Muscle layer of duodenum (tissue), 2 donors: ENCODE measurements around the gene VWA3A.
"Not testable (repeated sequence)": the region's sequence is repeated elsewhere in the genome, so short reads cannot be mapped to it uniquely, and the experiment has no call there.

ENCODE experiments used
- H3K27ac ChIP-seq: one replicate; pipeline ENCODE4 v1.7.0; 2013; ENCODE audit warnings: mild to moderate bottlenecking, low read length
- H3K27me3 ChIP-seq: one replicate; pipeline ENCODE4 v1.7.0; 2013; ENCODE audit warnings: low read depth, mild to moderate bottlenecking, control low read depth, low read length
- H3K36me3 ChIP-seq, 2 donors: one replicate each; pipeline ENCODE4 v1.7.0; 2013; ENCODE audit warnings: low read length in 2 of 2, control low read depth in 1 of 2, mild to moderate bottlenecking in 1 of 2; ENCODE audit not compliant: insufficient read depth in 2 of 2, control insufficient read depth in 1 of 2
- H3K4me1 ChIP-seq, 2 donors: one replicate each; pipeline ENCODE4 v1.7.0; 2013; ENCODE audit warnings: low read length in 2 of 2, mild to moderate bottlenecking in 2 of 2, control low read depth in 1 of 2, moderate library complexity in 1 of 2; ENCODE audit not compliant: insufficient read depth in 2 of 2, control insufficient read depth in 1 of 2
- H3K4me3 ChIP-seq, 2 donors: one replicate each; pipeline ENCODE4 v1.7.0; 2013; ENCODE audit warnings: low read length in 2 of 2, low read depth in 1 of 2, mild to moderate bottlenecking in 1 of 2
- H3K9me3 ChIP-seq, 2 donors: one replicate each; pipeline ENCODE4 v1.7.0; 2013; ENCODE audit warnings: low read length in 2 of 2, control low read depth in 1 of 2, mild to moderate bottlenecking in 1 of 2; ENCODE audit not compliant: control insufficient read depth in 1 of 2
- donor health status: healthy.

The VWA3A gene

DNA sequence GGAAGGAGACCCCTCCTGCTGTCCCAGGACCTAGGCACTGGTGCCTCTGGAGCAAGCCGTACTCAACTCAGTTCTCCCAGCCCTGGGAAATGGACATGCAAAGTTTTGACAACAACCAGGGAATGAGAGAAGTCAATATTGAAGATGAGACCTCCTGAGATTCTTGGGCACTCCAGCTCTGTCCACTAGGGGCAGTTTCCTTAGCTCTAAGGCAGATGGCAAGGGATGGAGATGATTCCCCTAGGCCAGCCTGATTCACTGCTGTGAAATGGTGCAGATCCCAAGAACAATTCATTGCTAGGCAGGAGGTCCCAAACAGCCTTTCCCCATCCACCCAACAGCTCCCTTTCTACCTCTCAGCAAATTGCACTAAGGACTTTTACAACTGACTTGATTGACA lies 49.4 kb downstream of the VWA3A start:
- no peak overlapping the region for H3K4me3 ChIP-seq

DNA sequence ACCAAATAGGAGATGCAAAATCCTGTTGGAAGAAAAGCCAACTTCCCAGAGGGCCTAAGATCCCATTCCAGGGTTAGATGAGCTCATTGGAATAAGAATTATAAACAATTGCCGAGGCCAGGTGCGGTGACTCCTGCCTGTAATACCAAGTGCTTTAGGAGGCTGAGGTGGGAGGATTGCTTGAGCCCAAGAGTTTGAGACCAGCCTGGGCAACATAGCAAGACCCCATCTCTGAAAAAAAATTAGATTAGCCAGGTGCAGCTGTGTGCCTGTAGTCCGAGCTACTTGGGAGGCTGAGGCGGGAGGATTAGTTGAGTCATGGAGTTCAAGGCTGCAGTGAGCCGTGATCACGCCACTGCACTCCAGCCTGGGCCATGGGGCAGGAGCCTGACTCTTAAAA lies 52.2 kb downstream of the VWA3A start:
- no peak overlapping the region for H3K27ac ChIP-seq
- H3K4me1 ChIP-seq, result no peaks in the 10 kb centered on the region

More for the DNA sequence above, 49.4 kb downstream of the VWA3A start:
- no peaks in the 10 kb centered on the region for H3K36me3 ChIP-seq
- H3K9me3 ChIP-seq, result no peaks in the 10 kb centered on the region
- no peaks in the 10 kb centered on the region for H3K27me3 ChIP-seq
- no peak overlapping the region for H3K27ac ChIP-seq
- no peaks in the 10 kb centered on the region for H3K4me1 ChIP-seq

DNA sequence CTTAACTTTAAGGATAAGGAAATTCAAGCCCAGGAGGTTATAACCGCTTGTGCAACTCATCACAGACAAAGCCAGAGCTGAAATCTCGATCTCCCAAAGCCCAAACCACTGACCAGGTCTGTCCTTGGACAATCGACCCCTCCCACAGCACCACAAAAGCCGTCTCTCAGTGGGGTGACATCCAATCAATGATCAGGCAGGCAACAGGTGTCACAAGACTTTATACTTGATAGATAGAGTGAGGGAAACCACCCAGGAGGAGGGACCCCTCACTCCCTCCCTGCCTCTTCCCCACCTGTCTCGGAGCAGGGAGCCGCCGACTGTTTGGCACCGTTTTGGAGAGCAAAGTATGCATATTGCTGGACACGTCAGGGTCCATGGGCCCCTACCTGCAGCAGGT lies 55.5 kb downstream of the VWA3A start:
- H3K36me3 ChIP-seq, result no peaks in the 10 kb centered on the region
- H3K9me3 ChIP-seq, result no peaks in the 10 kb centered on the region
- H3K4me1 ChIP-seq, result no peaks in the 10 kb centered on the region
- H3K27me3 ChIP-seq, result no peaks in the 10 kb centered on the region
- H3K4me3 ChIP-seq, result no peak overlapping the region
- no peak overlapping the region for H3K27ac ChIP-seq

More for the DNA sequence above, 52.2 kb downstream of the VWA3A start:
- Histone ChIP-seq H3K36me3 (no peaks in the 10 kb centered on the region), H3K9me3 (no peaks in the 10 kb centered on the region), H3K27me3 (no peaks in the 10 kb centered on the region), H3K4me3 (no peak overlapping the region)

DNA sequence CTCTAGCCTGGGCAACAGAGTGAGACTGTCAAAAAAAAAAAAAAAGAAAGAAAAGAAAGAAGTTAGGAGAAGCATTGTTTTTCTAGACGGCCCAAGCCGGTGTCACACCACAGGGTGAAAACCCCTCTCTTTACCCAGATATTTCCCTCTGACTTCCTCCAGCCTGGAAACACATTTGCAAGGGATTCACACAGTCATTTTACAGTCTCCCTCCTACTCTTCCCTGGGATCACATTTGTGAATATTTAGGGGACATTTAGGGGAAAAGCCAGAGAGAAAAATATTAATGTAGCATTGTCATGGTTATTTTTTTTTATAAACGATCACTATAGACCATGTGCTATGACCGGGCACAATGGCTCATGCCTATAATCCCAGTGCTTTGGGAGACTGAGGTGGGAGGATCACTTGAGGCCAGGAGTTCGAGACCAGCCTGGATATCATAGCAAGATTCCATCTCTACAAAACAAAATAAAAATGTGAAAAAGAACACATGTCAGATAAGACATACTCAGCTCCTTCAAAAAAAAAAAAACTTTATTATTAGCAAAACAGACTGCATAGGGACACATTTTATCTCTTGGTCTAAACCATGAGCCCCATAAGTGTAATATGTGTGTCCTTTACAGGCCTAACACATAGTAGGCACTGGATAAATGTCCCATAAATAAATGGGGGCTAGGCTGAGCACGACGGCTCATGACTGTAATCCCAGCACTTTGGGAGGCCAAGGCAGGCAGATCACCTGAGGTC lies 59.1 kb downstream of the VWA3A start:
- no peaks in the 10 kb centered on the region for H3K27me3 ChIP-seq
- no peaks in the 10 kb centered on the region for H3K9me3 ChIP-seq
- no peak overlapping the region for H3K27ac ChIP-seq
- no peaks in the 10 kb centered on the region for H3K4me1 ChIP-seq
- no peaks in the 10 kb centered on the region for H3K36me3 ChIP-seq
- no peak overlapping the region for H3K4me3 ChIP-seq

DNA sequence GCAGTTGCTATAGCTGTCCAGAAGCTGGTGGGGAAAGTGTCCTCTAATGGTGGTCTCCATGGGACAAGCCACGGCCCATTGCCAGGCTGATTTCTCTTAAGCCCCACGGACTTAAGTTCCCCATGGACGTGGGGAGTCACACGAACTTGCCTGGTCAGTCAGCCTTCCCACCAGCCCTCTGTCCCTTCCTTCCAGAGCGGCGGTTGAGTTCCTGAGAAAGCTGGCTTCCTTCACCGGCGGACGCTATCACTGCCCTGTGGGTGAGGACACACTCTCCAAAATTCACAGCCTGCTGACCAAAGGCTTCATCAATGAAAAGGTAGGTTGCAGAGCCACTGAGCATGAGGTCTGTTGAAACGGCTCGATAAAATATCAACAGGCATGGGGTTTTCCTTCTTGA lies 60.0 kb downstream of the VWA3A start:
- Histone ChIP-seq H3K27me3 (no peaks in the 10 kb centered on the region), H3K9me3 (no peaks in the 10 kb centered on the region), H3K4me3 (no peak overlapping the region), H3K36me3 (no peaks in the 10 kb centered on the region), H3K4me1 (no peaks in the 10 kb centered on the region), H3K27ac (no peak overlapping the region)

DNA sequence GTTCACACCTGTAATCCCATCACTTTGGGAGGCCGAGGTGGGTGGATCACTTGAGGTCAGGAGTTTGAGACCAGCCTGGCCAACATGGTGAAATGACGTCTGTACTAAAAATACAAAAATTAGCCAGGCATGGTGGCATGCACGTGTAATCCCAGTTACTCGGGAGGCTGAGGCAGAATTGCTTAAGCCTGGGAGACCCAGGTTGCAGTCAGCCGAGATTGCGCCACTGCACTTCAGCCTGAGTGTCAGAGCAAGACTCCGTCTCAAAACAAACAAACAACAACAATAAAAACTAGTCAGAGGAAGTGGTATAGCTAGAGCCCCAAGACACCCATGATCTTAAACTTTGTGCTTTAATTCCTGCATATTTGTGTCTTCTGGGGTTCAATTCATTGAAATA lies 60.7 kb downstream of the VWA3A start:
- H3K4me3 ChIP-seq, H3K9me3 ChIP-seq, H3K27me3 ChIP-seq, H3K4me1 ChIP-seq, H3K27ac ChIP-seq, H3K36me3 ChIP-seq: not testable (repeated sequence)

DNA sequence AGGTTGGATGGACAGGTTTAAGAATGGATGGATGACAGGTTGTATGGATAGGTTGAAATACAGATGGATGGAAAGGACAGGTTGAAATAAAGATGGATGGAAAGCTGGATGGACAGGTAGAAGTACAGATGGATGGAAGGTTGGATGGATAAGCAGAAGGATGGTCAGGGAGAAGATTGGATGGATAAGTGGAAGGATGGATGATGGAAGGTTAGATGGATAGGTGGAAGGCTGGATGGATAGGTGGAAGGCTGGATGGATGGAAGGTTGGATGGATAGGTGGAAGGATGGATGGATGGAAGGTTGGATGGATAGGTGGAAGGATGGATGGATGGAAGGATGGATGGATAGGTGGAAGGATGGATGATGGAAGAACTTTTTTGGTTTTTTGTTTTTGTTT lies 69.1 kb downstream of the VWA3A start:
- Histone ChIP-seq H3K4me3 (no peak overlapping the region), H3K36me3 (no peaks in the 10 kb centered on the region), H3K27me3 (peaks cover 9% of the 10 kb centered on the region)

DNA sequence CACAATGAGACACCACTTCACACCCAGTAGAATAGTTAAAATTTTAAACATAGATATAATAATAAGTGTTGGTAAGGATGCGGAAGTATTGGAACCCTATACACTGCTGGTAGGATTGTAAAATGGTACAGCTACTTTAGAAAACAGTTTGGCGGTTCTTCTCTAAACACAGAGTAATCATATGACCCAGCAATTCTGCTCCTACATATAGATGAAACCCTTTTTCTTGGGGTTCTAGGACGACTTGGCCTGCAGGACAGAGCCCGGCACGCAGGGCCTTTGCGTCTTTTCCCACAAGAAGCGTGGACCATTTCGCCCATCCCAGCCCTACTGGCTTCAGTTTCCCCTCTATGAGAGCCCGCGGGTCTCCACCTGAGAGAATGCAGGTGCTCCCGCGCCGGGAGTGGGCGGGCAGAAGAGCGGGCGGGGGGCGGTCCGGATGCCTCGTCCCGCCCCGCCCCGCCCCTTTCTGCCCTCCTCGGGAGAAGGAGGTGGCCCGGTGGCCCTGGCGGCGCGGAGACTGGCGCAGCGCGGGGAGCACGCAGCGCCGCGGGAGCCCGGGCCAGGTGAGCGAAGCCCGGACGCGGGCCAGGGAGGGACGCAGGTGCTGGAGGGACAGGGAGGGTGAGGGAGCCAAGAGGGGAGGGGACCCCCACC lies 69.8 kb downstream of the VWA3A start, which contains the start of gene SDR42E2:
Gene SDR42E2, plus strand, starts transcription at position 508 of the 657 bp plus-strand sequence. CDS start 3,077 bp downstream, outside the sequence.
- H3K27me3 ChIP-seq, result peaks cover 9% of the 10 kb centered on the region
- peak within 1 kb of the TSS in 1 of 2 donors; percentile 49 for H3K4me3 ChIP-seq
- H3K9me3 ChIP-seq, result peaks cover 0 to 4% of the 10 kb centered on the region in 2 donors
- H3K36me3 ChIP-seq, result no peaks in the 10 kb centered on the region
- peaks cover 0 to 5% of the 10 kb centered on the region in 2 donors for H3K4me1 ChIP-seq
- no peak within 1 kb of the TSS for H3K27ac ChIP-seq

More for the DNA sequence above, 69.1 kb downstream of the VWA3A start:
- H3K9me3 ChIP-seq, result no peaks in the 10 kb centered on the region
- no peak overlapping the region for H3K27ac ChIP-seq
- H3K4me1 ChIP-seq, result peaks cover 0 to 5% of the 10 kb centered on the region in 2 donors

DNA sequence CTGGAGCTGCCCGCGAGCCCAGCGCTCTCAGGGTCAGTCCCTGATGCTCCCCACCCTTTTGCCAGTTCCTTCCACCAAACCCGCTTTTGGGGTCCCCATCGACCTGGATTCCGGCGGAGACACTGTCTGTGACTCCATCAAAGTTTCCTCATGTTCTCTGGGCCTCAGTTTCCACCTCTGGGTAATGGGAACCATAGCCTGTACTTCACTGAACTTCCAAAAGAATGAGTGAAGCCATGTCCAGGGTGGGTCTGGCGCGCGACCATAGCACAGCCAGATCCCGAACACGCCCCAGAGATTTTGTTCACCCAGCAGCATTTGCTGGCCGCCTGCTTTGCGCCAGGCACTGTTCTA lies 70.3 kb downstream of the VWA3A start:
- Histone ChIP-seq H3K4me3 (peak overlapping the region in 1 of 2 donors; percentile 49), H3K4me1 (peaks cover 0 to 5% of the 10 kb centered on the region in 2 donors), H3K36me3 (no peaks in the 10 kb centered on the region), H3K9me3 (peaks cover 0 to 4% of the 10 kb centered on the region in 2 donors), H3K27me3 (peaks cover 9% of the 10 kb centered on the region), H3K27ac (no peak overlapping the region)

DNA sequence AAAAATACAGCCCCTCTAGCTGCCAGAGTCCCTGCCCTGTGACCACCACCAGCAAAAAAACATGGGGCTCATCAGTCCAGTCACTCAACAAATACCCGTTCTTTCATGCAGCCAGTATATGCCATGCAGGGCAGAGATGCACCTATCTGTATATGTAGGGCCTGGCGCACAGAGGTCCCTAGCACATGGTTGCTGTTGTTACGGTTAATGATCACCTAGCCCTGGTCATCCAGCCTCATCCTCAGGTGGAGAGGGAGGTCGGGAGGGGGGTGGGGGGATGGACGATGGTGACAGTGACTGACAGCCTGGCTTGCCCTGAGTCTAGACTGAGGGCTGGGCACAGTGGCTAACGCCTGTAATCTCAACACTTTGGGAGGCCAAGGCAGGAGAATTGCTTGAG lies 71.5 kb downstream of the VWA3A start:
- Histone ChIP-seq H3K27me3 (peaks cover 9% of the 10 kb centered on the region), H3K4me3 (no peak overlapping the region), H3K27ac (no peak overlapping the region), H3K36me3 (no peaks in the 10 kb centered on the region), H3K9me3 (peaks cover 0 to 4% of the 10 kb centered on the region in 2 donors), H3K4me1 (peaks cover 0 to 5% of the 10 kb centered on the region in 2 donors)

DNA sequence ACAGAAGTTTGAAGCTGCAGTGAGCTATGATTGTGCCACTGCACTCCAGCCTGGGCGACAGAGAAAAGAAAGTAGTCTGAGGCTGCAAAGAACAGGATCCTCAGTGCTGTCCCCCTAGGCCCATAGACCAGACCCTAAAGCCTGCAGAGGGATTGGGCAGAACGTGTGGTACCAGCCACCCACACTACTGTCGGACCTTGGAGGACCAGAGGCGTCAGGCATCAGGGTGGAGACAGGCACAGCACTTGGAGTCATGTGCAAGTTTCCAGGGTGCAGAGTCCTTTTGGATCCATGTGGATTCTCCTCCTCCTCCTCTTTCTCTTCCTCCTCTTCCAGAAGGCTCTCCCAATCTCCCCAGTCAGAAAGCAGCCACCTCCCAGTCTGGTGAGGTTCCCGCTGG lies 72.1 kb downstream of the VWA3A start:
- Histone ChIP-seq H3K4me3 (no peak overlapping the region), H3K9me3 (peaks cover 0 to 4% of the 10 kb centered on the region in 2 donors), H3K27ac (no peak overlapping the region), H3K36me3 (no peaks in the 10 kb centered on the region), H3K27me3 (peaks cover 9% of the 10 kb centered on the region), H3K4me1 (peaks cover 0 to 5% of the 10 kb centered on the region in 2 donors)
